Ishikawa (cell line): Measurements from ENCODE around the gene GDF10.

Experiments used
- CEBPB ChIP-seq: IDR thresholded peaks from 2 replicates; pipeline ENCODE4 v1.6.1; 2012
- CREB1 ChIP-seq: IDR thresholded peaks from 2 replicates; pipeline ENCODE4 v1.6.1; 2012; ENCODE audit warnings: low read depth
- EGR1 ChIP-seq: IDR thresholded peaks from 2 replicates; pipeline ENCODE4 v1.6.1; 2012
- EP300 ChIP-seq: IDR thresholded peaks from 2 replicates; pipeline ENCODE4 v1.6.1; 2012; ENCODE audit warnings: borderline replicate concordance
- FOXM1 ChIP-seq: IDR thresholded peaks from 2 replicates; pipeline ENCODE4 v1.6.1; 2012; ENCODE audit warnings: low read depth, borderline replicate concordance
- NFIC ChIP-seq: IDR thresholded peaks from 2 replicates; pipeline ENCODE4 v1.6.1; 2012
- RAD21 ChIP-seq: IDR thresholded peaks from 2 replicates; pipeline ENCODE4 v1.6.1; 2012; ENCODE audit warnings: low read depth
- REST ChIP-seq: IDR thresholded peaks from 2 replicates; pipeline ENCODE4 v1.6.1; 2012; ENCODE audit warnings: low read depth, mild to moderate bottlenecking
- TAF1 ChIP-seq: IDR thresholded peaks from 2 replicates; pipeline ENCODE4 v1.6.1; 2012; ENCODE audit warnings: low read depth, mild to moderate bottlenecking
- TCF12 ChIP-seq: IDR thresholded peaks from 2 replicates; pipeline ENCODE4 v1.6.1; 2012; ENCODE audit warnings: low read depth
- TEAD4 ChIP-seq: IDR thresholded peaks from 2 replicates; pipeline ENCODE4 v1.6.1; 2012
- USF1 ChIP-seq: IDR thresholded peaks from 2 replicates; pipeline ENCODE4 v1.6.1; 2012
- YY1 ChIP-seq: IDR thresholded peaks from 2 replicates; pipeline ENCODE4 v1.6.1; 2012; ENCODE audit warnings: low read depth
- ZBTB7A ChIP-seq: IDR thresholded peaks from 2 replicates; pipeline ENCODE4 v1.6.1; 2012; ENCODE audit warnings: low read depth
- TF ChIP-seq, protein P1 (sequence below): IDR thresholded peaks from 2 replicates; pipeline ENCODE4 v1.6.1; 2012

GDF10 gene

GRCh38 chr10:47321521-47322195 is 21.7 kb downstream of the GDF10 start:
- no peak for TF ChIP-seq YY1
- no peak for TF ChIP-seq USF1
- TF ChIP-seq EP300: no peak
- no peak for TF ChIP-seq REST
- TF ChIP-seq TEAD4: no peak

- TF ChIP-seq ZBTB7A: no peak
- no peak for TF ChIP-seq TCF12
- no peak for TF ChIP-seq FOXM1
- no peak for TF ChIP-seq CREB1
- TF ChIP-seq YY1: no peak
- TF ChIP-seq USF1: no peak
- TF ChIP-seq TAF1: no peak
- TF ChIP-seq, protein P1, sequence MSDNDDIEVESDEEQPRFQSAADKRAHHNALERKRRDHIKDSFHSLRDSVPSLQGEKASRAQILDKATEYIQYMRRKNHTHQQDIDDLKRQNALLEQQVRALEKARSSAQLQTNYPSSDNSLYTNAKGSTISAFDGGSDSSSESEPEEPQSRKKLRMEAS: no peak
- TF ChIP-seq TEAD4: no peak
- no peak for TF ChIP-seq EP300
- no peak for TF ChIP-seq CEBPB
- no peak for TF ChIP-seq REST
- no peak for TF ChIP-seq RAD21
- TF ChIP-seq NFIC: no peak
- TF ChIP-seq EGR1: no peak
Measured at GRCh38 chr10:47322300-47323061, 22.5 kb downstream of the GDF10 start, which contains the start of gene GDF2. Gene GDF2, plus strand, starts transcription at chr10:47322454. Its CDS starts 215 bp downstream, at chr10:47322669.

- TF ChIP-seq TEAD4: no peak
- no peak for TF ChIP-seq CEBPB
- no peak for TF ChIP-seq YY1
- TF ChIP-seq FOXM1: no peak
- no peak for TF ChIP-seq NFIC
- no peak for TF ChIP-seq TAF1
- no peak for TF ChIP-seq USF1
- TF ChIP-seq EP300: no peak
- no peak for TF ChIP-seq TCF12
- no peak for TF ChIP-seq EGR1
- no peak for TF ChIP-seq ZBTB7A
- no peak for TF ChIP-seq REST
Measured at GRCh38 chr10:47323087-47323486, 23.1 kb downstream of the GDF10 start.

- no peak for TF ChIP-seq TEAD4
- no peak for TF ChIP-seq TCF12
- TF ChIP-seq RAD21: no peak
- TF ChIP-seq ZBTB7A: no peak
- TF ChIP-seq TAF1: no peak
- no peak for TF ChIP-seq USF1
- TF ChIP-seq REST: no peak
- TF ChIP-seq CREB1: no peak
- no peak for TF ChIP-seq EP300
- no peak for TF ChIP-seq NFIC
- TF ChIP-seq, protein P1: no peak
- TF ChIP-seq FOXM1: no peak
- no peak for TF ChIP-seq CEBPB
- no peak for TF ChIP-seq YY1
- no peak for TF ChIP-seq EGR1
Measured at GRCh38 chr10:47323636-47324296, 23.8 kb downstream of the GDF10 start.
